Stimulated activated naive CD8-positive, alpha-beta T cell treated with anti-CD3 and anti-CD28 coated beads, Interleukin-15, amount 100 ng/mL, for 72 hours (primary cell): Measurements from ENCODE around the gene CLEC5A.

Experiments
- ATAC-seq: fragments of 150-1000 bp; cut with Tn5 transposase; 2 replicates; pipeline ENCODE4 v1.10.0; 2021; ENCODE audit warnings: mild to moderate bottlenecking, moderate library complexity
- DNase-seq, 2 donors: peaks; one replicate each; pipeline ENCODE4 v3.0.0; 2021 to 2022
- H3K27ac Mint-ChIP-seq, 2 donors: one replicate each; pipeline ENCODE4 v1.8.0; 2022; ENCODE audit warnings: mild to moderate bottlenecking in 2 of 2, mixed read lengths in 2 of 2, moderate library complexity in 2 of 2
- H3K27me3 Mint-ChIP-seq: one replicate; pipeline ENCODE4 v1.8.0; 2022; ENCODE audit warnings: mixed read lengths
- H3K4me1 Mint-ChIP-seq: one replicate; pipeline ENCODE4 v1.8.0; 2022; ENCODE audit warnings: mild to moderate bottlenecking, mixed read lengths
- H3K4me3 Mint-ChIP-seq, 2 donors: one replicate each; pipeline ENCODE4 v1.8.0; 2022; ENCODE audit warnings: mild to moderate bottlenecking in 2 of 2, mixed read lengths in 2 of 2, moderate library complexity in 1 of 2
- H3K9me3 Mint-ChIP-seq, 2 donors: one replicate each; pipeline ENCODE4 v1.8.0; 2022; ENCODE audit warnings: mixed read lengths in 2 of 2

The CLEC5A gene

GRCh38 chr7:141960687-141961422, 14.1 kb upstream of the CLEC5A start:
- Mint-ChIP-seq H3K4me3 (no peak overlapping the region), H3K4me1 (no peaks in the 10 kb centered on the region), H3K9me3 (no peaks in the 10 kb centered on the region), H3K27me3 (no peaks in the 10 kb centered on the region), H3K27ac (no peak overlapping the region)
- DNase-seq (no peak), ATAC-seq (no peak)

GRCh38 chr7:141956084-141956483, 9.3 kb upstream of the CLEC5A start:
- no peak overlapping the region for H3K4me3 Mint-ChIP-seq
- DNase-seq (no peak), ATAC-seq (no peak)
- H3K9me3 Mint-ChIP-seq = no peaks in the 10 kb centered on the region
- H3K27ac Mint-ChIP-seq = no peak overlapping the region
- no peaks in the 10 kb centered on the region for H3K27me3 Mint-ChIP-seq
- no peaks in the 10 kb centered on the region for H3K4me1 Mint-ChIP-seq

DNA sequence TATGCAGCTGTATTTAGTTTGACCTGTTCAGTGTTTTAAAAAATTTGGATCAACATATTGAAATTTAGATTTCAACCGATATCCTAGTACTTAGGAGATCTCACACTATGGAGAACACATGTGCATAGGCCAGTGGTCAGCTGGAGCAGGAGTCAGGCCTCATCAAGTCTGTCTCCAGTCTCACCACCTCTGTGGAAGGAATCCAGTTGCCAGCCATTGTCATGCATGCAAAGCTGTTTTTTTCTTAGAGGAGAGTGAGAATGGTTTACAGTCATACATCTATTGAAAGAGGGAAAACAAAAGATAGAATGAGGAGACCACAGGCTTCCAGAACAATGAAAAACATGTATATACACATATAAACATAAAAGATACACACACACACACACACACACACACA, 7.6 kb upstream of the CLEC5A start:
- ATAC-seq = no peak
- no peaks in the 10 kb centered on the region for H3K4me1 Mint-ChIP-seq

GRCh38 chr7:141952461-141952860, 5.7 kb upstream of the CLEC5A start:
- Mint-ChIP-seq H3K4me3 (no peak overlapping the region), H3K27me3 (no peaks in the 10 kb centered on the region), H3K4me1 (no peaks in the 10 kb centered on the region), H3K9me3 (no peaks in the 10 kb centered on the region), H3K27ac (no peak overlapping the region)
- no peak for ATAC-seq
- no peak for DNase-seq

More for the DNA sequence above, 7.6 kb upstream of the CLEC5A start:
- Mint-ChIP-seq H3K27ac (no peak overlapping the region), H3K9me3 (no peaks in the 10 kb centered on the region), H3K27me3 (no peaks in the 10 kb centered on the region), H3K4me3 (no peak overlapping the region)
- no peak for DNase-seq

DNA sequence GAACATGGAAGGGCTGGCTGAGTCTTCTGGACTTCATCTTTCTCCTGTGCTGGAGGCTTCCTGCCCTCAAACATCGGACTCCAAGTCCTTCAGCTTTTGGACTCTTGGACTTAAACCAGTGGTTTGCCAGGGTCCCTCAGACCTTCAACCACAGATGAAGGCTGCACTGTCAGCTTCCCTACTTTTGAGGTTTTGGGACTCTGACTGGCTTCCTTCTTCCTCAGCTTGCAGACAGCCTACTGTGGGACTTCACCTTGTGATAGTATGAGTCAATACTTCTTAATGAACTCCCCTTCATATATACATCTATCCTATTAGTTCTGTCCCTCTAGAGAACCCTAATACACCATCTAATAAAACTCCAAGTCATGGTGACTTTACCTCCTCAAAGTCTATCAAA, 4.0 kb upstream of the CLEC5A start:
- Mint-ChIP-seq H3K27ac (peak overlapping the region in 1 of 2 donors; percentile 3), H3K4me1 (no peaks in the 10 kb centered on the region), H3K4me3 (no peak overlapping the region), H3K9me3 (no peaks in the 10 kb centered on the region), H3K27me3 (peaks cover 6% of the 10 kb centered on the region)
- DNase-seq = no peak
- ATAC-seq = no peak

DNA sequence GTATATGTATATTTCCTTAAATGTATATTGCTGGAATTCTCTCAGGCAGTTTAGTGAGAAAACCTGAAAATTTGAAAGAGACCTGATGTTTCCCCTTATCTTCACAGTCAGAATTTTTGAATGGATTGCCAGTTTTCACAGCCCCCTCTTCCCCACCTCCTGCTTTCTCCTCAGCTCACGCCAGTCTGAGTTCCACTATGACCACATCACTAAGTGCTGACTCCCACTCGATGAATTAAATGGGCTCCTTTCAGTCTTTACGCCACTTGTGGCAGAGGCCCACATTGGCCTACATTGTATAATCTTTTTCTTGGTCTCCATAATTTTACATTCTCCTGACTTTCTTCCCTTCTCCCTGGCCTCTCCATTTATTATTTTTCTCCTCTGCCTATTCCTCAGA, 3.1 kb upstream of the CLEC5A start:
- no peak overlapping the region for H3K27ac Mint-ChIP-seq
- DNase-seq = no peak
- no peaks in the 10 kb centered on the region for H3K9me3 Mint-ChIP-seq
- peaks cover 6% of the 10 kb centered on the region for H3K27me3 Mint-ChIP-seq
- no peak for ATAC-seq
- H3K4me1 Mint-ChIP-seq = no peaks in the 10 kb centered on the region
- no peak overlapping the region for H3K4me3 Mint-ChIP-seq

DNA sequence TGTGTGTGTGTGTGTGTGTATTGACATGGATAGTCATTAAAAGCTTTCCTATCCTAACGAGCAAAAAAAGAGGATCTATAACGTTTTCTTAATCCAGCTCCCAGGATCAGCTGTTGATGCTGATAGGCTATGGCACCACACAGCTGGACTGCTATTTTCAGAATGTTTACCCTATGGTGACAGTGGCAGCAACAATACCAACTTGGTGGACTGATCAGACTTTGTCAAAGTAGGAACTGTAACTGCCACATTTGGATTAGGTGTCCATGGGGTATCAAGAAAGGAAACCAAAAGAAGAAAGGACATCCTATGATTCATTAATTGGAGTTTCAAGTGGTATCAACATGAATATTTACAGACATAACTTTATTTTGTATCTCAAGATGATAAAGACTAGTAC, 2.7 kb upstream of the CLEC5A start:
- H3K4me1 Mint-ChIP-seq = no peaks in the 10 kb centered on the region
- peaks cover 6% of the 10 kb centered on the region for H3K27me3 Mint-ChIP-seq
- no peaks in the 10 kb centered on the region for H3K9me3 Mint-ChIP-seq
- ATAC-seq = no peak
- no peak overlapping the region for H3K4me3 Mint-ChIP-seq
- H3K27ac Mint-ChIP-seq = no peak overlapping the region
- no peak for DNase-seq

- H3K4me1 Mint-ChIP-seq = no peaks in the 10 kb centered on the region
- no peak overlapping the region for H3K4me3 Mint-ChIP-seq
- no peak for ATAC-seq
- no peaks in the 10 kb centered on the region for H3K9me3 Mint-ChIP-seq
- H3K27me3 Mint-ChIP-seq = peaks cover 6% of the 10 kb centered on the region
- no peak for DNase-seq
- no peak overlapping the region for H3K27ac Mint-ChIP-seq
Measured at GRCh38 chr7:141949021-141949420, 2.2 kb upstream of the CLEC5A start.

- ATAC-seq = peak; percentile 83
Measured at GRCh38 chr7:141945356-141945755, 1.4 kb downstream of the CLEC5A start.

DNA sequence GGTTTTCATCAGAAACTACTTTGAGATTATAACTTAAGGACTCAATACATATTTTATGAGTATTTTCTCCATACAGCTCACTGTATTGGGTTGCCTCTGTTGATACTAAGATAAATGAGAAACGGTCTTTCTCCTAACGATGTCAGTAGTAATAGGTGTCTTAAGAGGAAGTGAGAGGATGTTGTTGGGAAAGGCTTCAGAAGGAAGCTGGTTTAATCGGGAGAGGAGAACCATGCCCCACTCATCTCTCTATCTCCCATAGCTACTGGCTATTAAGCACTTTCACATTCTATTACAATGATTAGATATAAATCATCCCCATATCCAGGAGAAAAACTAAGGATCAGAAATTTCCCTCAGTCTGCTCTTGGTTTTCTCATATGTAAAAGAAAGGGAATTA, 2.0 kb downstream of the CLEC5A start:
- no peak overlapping the region for H3K4me3 Mint-ChIP-seq
- H3K4me1 Mint-ChIP-seq = no peaks in the 10 kb centered on the region
- H3K27me3 Mint-ChIP-seq = peaks cover 6% of the 10 kb centered on the region
- peaks cover 14 to 17% of the 10 kb centered on the region in 2 donors for H3K9me3 Mint-ChIP-seq
- DNase-seq = no peak
- no peak overlapping the region for H3K27ac Mint-ChIP-seq
- ATAC-seq = no peak

More at GRCh38 chr7:141945356-141945755, 1.4 kb downstream of the CLEC5A start:
- DNase-seq = no peak
- H3K9me3 Mint-ChIP-seq = peaks cover 11 to 13% of the 10 kb centered on the region in 2 donors
- no peak overlapping the region for H3K4me3 Mint-ChIP-seq
- no peaks in the 10 kb centered on the region for H3K4me1 Mint-ChIP-seq
- no peak overlapping the region for H3K27ac Mint-ChIP-seq
- H3K27me3 Mint-ChIP-seq = peaks cover 6% of the 10 kb centered on the region

DNA sequence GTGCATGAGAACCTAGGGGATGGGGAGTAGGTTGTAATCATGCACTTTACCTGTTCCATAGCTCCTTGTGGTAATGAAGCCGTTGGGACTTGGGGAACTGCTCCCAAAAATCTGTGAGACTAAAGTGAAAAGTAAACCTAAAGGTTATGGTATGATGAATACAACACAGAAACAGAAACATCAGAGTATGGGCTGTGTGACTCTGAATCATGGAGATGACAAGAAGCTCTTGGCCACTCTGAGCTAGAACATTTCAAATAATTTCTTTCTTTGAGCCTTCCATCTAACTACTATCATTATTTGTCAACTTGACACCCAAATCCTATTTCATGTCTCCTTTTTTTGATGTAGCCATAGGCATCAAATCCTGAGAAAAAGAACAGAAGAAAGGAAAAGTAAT, 2.9 kb downstream of the CLEC5A start:
- H3K27me3 Mint-ChIP-seq = peaks cover 6% of the 10 kb centered on the region
- H3K9me3 Mint-ChIP-seq = peaks cover 21 to 25% of the 10 kb centered on the region in 2 donors
- DNase-seq (no peak), ATAC-seq (no peak)
- H3K4me3 Mint-ChIP-seq = no peak overlapping the region
- H3K27ac Mint-ChIP-seq = no peak overlapping the region
- no peaks in the 10 kb centered on the region for H3K4me1 Mint-ChIP-seq

DNA sequence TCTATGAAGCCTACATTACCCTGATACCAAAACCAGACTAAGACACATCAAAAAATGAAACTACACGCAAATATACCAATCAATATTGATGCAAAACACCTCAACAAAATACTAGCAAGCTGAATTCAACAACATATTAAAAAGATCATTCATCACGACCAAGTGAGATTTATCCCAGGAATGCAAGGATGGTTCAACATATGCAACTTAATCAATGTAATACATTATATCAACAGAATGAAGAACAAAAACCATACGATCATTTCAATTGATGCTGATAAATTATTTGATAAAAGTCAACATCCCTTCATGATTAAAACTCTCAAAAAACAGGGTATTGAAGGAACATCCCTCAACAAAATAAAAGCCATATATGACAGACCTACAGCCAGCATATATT, 5.7 kb downstream of the CLEC5A start:
- Mint-ChIP-seq H3K27ac (no peak overlapping the region), H3K9me3 (peaks cover 21 to 25% of the 10 kb centered on the region in 2 donors), H3K4me1 (no peaks in the 10 kb centered on the region), H3K4me3 (no peak overlapping the region), H3K27me3 (no peaks in the 10 kb centered on the region)
- ATAC-seq = no peak
- no peak for DNase-seq

GRCh38 chr7:141930211-141930610, 16.6 kb downstream of the CLEC5A start:
- Mint-ChIP-seq H3K9me3 (peaks cover 9% of the 10 kb centered on the region in 2 donors), H3K27ac (no peak overlapping the region), H3K27me3 (peaks cover 8% of the 10 kb centered on the region), H3K4me1 (no peaks in the 10 kb centered on the region), H3K4me3 (no peak overlapping the region)
- ATAC-seq (no peak), DNase-seq (no peak)

DNA sequence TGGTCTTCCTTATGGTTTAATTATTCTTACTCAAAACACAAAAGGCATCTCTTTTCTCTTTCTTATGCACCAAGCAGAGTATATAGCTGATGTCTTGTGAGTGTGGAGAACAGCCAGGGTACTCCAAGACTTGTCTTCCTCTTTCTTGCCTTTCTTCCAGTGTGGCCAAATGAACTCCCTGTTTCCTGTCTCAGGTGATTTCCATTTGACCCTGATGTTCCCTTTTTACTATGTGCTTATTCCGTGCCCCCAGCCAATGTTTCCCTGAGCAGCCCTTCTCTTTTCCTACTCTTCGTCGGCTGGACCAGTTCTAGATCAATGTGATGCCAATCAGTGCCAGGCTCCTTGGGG, 18.0 kb downstream of the CLEC5A start:
- no peak for ATAC-seq

DNA sequence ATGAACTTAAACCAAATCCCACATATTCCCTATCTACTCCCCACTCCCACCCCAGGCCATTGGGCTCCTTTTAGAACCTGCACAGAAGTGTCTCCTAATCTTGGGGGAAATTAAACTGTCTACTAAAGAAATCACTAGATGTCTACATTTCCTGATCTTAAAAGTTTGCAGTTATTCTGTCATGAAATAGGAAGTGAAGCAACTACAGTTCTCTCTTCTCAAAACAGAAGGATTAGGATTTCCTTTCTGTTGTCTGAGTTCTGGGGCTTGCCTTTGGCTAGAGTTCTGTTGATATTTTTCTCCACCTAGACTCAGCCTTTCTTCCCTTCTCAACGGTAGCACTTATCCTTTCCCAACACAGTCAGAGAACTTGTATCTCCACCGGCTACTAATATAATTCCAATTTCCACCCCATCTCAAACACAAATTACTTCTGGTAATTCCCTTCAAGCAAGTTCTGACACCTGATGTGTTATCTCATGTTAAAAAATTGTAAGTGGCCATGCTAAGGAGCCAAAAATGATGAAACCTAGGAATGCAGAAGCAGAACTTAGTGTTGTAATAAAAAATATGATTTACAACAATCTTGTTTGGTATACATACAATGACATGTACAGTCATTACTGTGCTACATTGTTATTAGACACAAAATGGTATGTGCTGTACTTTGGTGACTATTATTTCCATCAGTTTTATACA, 18.5 kb downstream of the CLEC5A start:
- ATAC-seq (no peak), DNase-seq (no peak)
- Mint-ChIP-seq H3K9me3 (peaks cover 9% of the 10 kb centered on the region in 2 donors), H3K4me3 (no peak overlapping the region), H3K4me1 (no peaks in the 10 kb centered on the region), H3K27ac (peak overlapping the region in 1 of 2 donors; percentile 68), H3K27me3 (peaks cover 8% of the 10 kb centered on the region)

More for the DNA sequence above, 18.0 kb downstream of the CLEC5A start:
- Mint-ChIP-seq H3K4me3 (no peak overlapping the region), H3K4me1 (no peaks in the 10 kb centered on the region), H3K27me3 (peaks cover 8% of the 10 kb centered on the region), H3K9me3 (peaks cover 9% of the 10 kb centered on the region in 2 donors), H3K27ac (no peak overlapping the region)
- DNase-seq = no peak

DNA sequence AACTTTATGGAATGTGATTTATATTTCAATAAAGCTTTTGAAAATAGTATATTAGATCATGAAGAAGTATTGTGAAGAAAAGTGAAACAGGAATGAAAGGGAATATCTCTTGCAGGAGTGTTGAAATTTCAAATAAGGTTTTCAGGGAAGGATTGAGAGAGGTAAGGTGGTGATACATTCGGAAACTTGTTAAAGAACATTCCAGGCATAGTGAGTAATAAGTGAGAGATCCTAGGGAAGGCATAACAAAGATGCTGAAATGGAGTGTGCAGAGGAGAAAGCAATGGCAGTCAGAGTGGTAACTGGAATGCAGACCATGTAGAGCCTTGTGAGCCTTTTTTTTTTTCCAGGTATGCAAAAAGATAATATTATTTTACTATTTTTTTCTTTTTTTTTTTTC, 26.5 kb downstream of the CLEC5A start:
- H3K4me1 Mint-ChIP-seq = no peaks in the 10 kb centered on the region
- no peak for ATAC-seq
- no peak for DNase-seq

More for the DNA sequence above, 26.5 kb downstream of the CLEC5A start:
- Mint-ChIP-seq H3K27me3 (peaks cover 6% of the 10 kb centered on the region), H3K27ac (no peak overlapping the region), H3K4me3 (no peak overlapping the region), H3K9me3 (peaks cover 5 to 7% of the 10 kb centered on the region in 2 donors)
